GM23248 (cell line): ENCODE data around the gene KCP.

Source experiments
- EZH2 ChIP-seq: fragments of 200-600 bp; sonication (generic); IDR thresholded peaks from 2 replicates; pipeline ENCODE4 v1.6.1; 2018; ENCODE audit warnings: antibody characterized with exemption, mild to moderate bottlenecking; ENCODE audit not compliant: insufficient read depth, poor library complexity, severe bottlenecking
- EZH2phosphoT487 ChIP-seq: fragments of 200-600 bp; sonication (generic); IDR thresholded peaks from 2 replicates; pipeline ENCODE4 v1.6.1; 2018; ENCODE audit warnings: antibody characterized with exemption, moderate library complexity, mild to moderate bottlenecking, low read depth; ENCODE audit not compliant: insufficient read depth

DNA sequence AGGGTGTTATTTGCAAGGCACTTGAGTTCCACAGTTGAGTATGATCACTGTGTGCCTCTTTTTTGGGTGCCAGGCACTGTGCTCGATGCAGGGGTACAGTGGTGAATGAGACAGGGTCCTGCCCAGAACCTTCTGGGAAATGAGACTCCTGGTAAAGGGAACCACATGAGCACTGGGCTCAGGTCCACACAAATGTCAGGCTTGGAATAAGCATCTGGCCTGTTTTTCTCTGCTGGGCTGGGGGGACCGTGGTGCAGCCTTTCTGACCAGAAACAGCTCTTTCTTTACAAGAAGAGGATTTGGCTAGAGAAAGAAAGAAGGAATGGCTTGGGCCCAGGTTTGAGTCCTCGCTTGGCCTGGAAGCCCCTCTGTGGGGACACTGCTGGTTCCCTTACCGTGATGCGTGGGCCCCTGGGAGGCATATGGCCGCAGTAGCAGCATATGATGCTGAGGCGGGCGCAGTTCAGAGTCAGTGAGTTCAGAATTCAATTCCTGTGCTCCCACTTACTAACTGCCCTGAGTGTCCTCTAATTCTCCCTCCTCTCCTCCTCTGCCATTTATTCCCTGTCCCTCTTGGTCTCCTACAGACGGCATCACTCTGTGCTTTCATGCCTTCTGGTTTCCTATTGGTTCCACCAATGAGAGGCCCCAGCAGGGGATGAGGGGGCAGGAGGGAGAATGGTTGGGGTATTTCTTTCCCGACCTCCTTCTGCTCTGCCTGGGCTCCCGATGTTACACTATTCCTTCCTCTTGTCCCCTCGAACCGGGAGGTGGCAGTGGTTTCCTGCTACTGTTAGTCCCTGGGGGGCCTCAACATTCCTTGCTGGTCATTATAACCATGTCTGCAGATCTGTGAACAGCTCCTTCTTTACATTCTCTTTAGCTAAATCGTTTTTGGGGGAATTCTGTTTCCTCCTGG lies 9.6 kb upstream of the KCP start:
- TF ChIP-seq EZH2phosphoT487: no peak
- no peak for TF ChIP-seq EZH2
